H1 (cell line): ENCODE measurements around the gene KLF16. TPM values are rescaled to one million over a fixed set of nuclear protein-coding genes. Genes with fewer than 3 reads are reported as not detected.

Source experiments
- CTCF ChIA-PET: fragments of 300-600 bp; sonication (Branson Sonifier 250); formaldehyde crosslinking; loops from one replicate; lab custom pipeline; 2021; ENCODE audit not compliant: partially characterized antibody; lab: Charles Lee
- POLR2A ChIA-PET: fragments of 300-600 bp; sonication (Branson Sonifier 250); formaldehyde crosslinking; loops from one replicate; lab custom pipeline; 2021; ENCODE audit warnings: inconsistent platforms; ENCODE audit not compliant: partially characterized antibody; lab: Charles Lee
- DNase-seq, 2 experiments: peaks; one replicate each; pipeline versions ENCODE4 v3.0.0 to v3.0.0-alpha.2; 2010 to 2022; ENCODE audit warnings: low spot score in 2 of 2, low read depth in 1 of 2, mixed read lengths in 1 of 2
- FAIRE-seq: peaks from 2 replicates; lab custom pipeline; 2011; peaks lifted over from hg19 to GRCh38; lab: Jason Lieb, UNC
- H2AFZ ChIP-seq: 2 replicates; pipeline ENCODE4 v1.8.1; 2012; ENCODE audit warnings: low read length, inconsistent platforms
- H2AK5ac ChIP-seq: 2 replicates; pipeline ENCODE4 v1.6.1; 2013; ENCODE audit warnings: low read depth, low read length
- H2BK120ac ChIP-seq: replicated peaks from 2 replicates; pipeline ENCODE3; 2013; ENCODE audit warnings: low read depth, low read length, inconsistent platforms
- H2BK12ac ChIP-seq: 2 replicates; pipeline ENCODE4 v1.6.1; 2013; ENCODE audit warnings: low read depth, low read length
- H2BK15ac ChIP-seq: 2 replicates; pipeline ENCODE4 v1.6.1; 2013; ENCODE audit warnings: low read length
- H2BK20ac ChIP-seq: 2 replicates; pipeline ENCODE4 v1.6.1; 2013; ENCODE audit warnings: low read length
- H2BK5ac ChIP-seq: 2 replicates; pipeline ENCODE4 v1.6.1; 2013; ENCODE audit warnings: low read depth, low read length
- H3K14ac ChIP-seq: 2 replicates; pipeline ENCODE4 v1.6.1; 2013; ENCODE audit warnings: inconsistent platforms; ENCODE audit not compliant: insufficient read length
- H3K18ac ChIP-seq: 2 replicates; pipeline ENCODE4 v1.6.1; 2013; ENCODE audit warnings: low read length; ENCODE audit errors: extremely low read depth
- H3K23ac ChIP-seq: 2 replicates; pipeline ENCODE4 v1.6.1; 2013; ENCODE audit warnings: inconsistent platforms; ENCODE audit not compliant: insufficient read length
- H3K23me2 ChIP-seq: 2 replicates; pipeline ENCODE4 v1.6.1; 2013; ENCODE audit warnings: low read depth, low read length
- H3K27ac ChIP-seq: 2 replicates; pipeline ENCODE4 v1.6.1; 2011; ENCODE audit warnings: low read depth, low read length, inconsistent platforms
- H3K27me3 ChIP-seq, 4 experiments: replicated peaks in 1 of 4; 1 replicate in 1 of 4; 2 replicates in 3 of 4; pipeline versions ENCODE4 v1.6.1 to v1.8.1; 2011 to 2013; ENCODE audit warnings: low read length in 3 of 4, mild to moderate bottlenecking in 3 of 4, inconsistent platforms in 2 of 4, mixed read lengths in 2 of 4, moderate library complexity in 1 of 4; ENCODE audit not compliant: control insufficient read depth in 3 of 4, insufficient read depth in 3 of 4; ENCODE audit errors: extremely low read depth in 1 of 4
- H3K36me3 ChIP-seq, 4 experiments: 2 replicates each; pipeline versions ENCODE4 v1.6.1 to v1.8.1; 2011 to 2013; ENCODE audit warnings: mild to moderate bottlenecking in 4 of 4, low read length in 3 of 4, moderate library complexity in 2 of 4, control low read depth in 1 of 4, inconsistent platforms in 1 of 4; ENCODE audit not compliant: insufficient read depth in 4 of 4, control insufficient read depth in 2 of 4
- H3K4ac ChIP-seq: replicated peaks from 2 replicates; pipeline ENCODE3; 2013; ENCODE audit warnings: low read length, low read depth, mixed read lengths, inconsistent platforms; ENCODE audit not compliant: insufficient read length
- H3K4me1 ChIP-seq, 4 experiments: replicated peaks in 1 of 4; 1 replicate in 1 of 4; 2 replicates in 3 of 4; pipeline versions ENCODE4 v1.6.1 to v1.8.1; 2011 to 2013; ENCODE audit warnings: low read length in 3 of 4, inconsistent platforms in 2 of 4, mixed read lengths in 1 of 4; ENCODE audit not compliant: insufficient read depth in 4 of 4, control insufficient read depth in 3 of 4
- H3K4me2 ChIP-seq, 2 experiments: 2 replicates each; pipeline versions ENCODE4 v1.6.1 to v1.8.1; 2011 to 2013; ENCODE audit warnings: low read depth in 2 of 2, low read length in 2 of 2, control low read depth in 1 of 2, inconsistent platforms in 1 of 2, mild to moderate bottlenecking in 1 of 2; ENCODE audit not compliant: insufficient read depth in 1 of 2
- H3K4me3 ChIP-seq, 4 experiments: fragments of 200-600, 300-600 bp in 1 of 4; sonication (generic), shearing (Covaris generic), sonication (Bioruptor Twin) in 1 of 4; 2 replicates each; pipeline versions ENCODE4 v1.5.1 to v1.8.1; 2011 to 2016; ENCODE audit warnings: low read length in 4 of 4, low read depth in 3 of 4, control low read depth in 2 of 4, inconsistent platforms in 2 of 4, mild to moderate bottlenecking in 2 of 4, mixed read lengths in 1 of 4, moderate library complexity in 1 of 4; ENCODE audit not compliant: insufficient read depth in 2 of 4; ENCODE audit errors: extremely low read depth in 1 of 4
- H3K56ac ChIP-seq: replicated peaks from 2 replicates; pipeline ENCODE3; 2013; ENCODE audit warnings: low read depth, mild to moderate bottlenecking, mixed read lengths, low read length, inconsistent platforms; ENCODE audit not compliant: insufficient read length
- H3K79me1 ChIP-seq: 2 replicates; pipeline ENCODE4 v1.6.1; 2013; ENCODE audit warnings: low read depth, low read length, control low read depth
- H3K79me2 ChIP-seq, 2 experiments: 2 replicates each; pipeline versions ENCODE4 v1.6.1 to v1.8.1; 2012 to 2013; ENCODE audit warnings: low read length in 2 of 2, mild to moderate bottlenecking in 2 of 2, inconsistent platforms in 1 of 2; ENCODE audit not compliant: insufficient read depth in 2 of 2, control insufficient read depth in 1 of 2
- H3K9ac ChIP-seq, 4 experiments: replicated peaks in 1 of 4; 1 replicate in 1 of 4; 2 replicates in 3 of 4; pipeline versions ENCODE4 v1.6.1 to v1.8.1; 2011 to 2013; ENCODE audit warnings: low read depth in 3 of 4, low read length in 3 of 4, control low read depth in 2 of 4, mild to moderate bottlenecking in 2 of 4, moderate library complexity in 2 of 4, inconsistent platforms in 1 of 4; ENCODE audit errors: extremely low read depth in 1 of 4
- H3K9me3 ChIP-seq, 2 experiments: 2 replicates each; pipeline versions ENCODE4 v1.6.1 to v1.8.1; 2012 to 2013; ENCODE audit warnings: mild to moderate bottlenecking in 2 of 2, moderate library complexity in 2 of 2, control low read depth in 1 of 2, inconsistent platforms in 1 of 2, low read depth in 1 of 2, low read length in 1 of 2, mixed read lengths in 1 of 2; ENCODE audit not compliant: insufficient read depth in 2 of 2
- H4K20me1 ChIP-seq, 2 experiments: replicated peaks in 1 of 2; 2 replicates each; pipeline versions ENCODE3 to v1.8.1; 2011 to 2013; ENCODE audit warnings: inconsistent platforms in 2 of 2, low read length in 2 of 2, mild to moderate bottlenecking in 1 of 2; ENCODE audit not compliant: insufficient read depth in 2 of 2, control insufficient read depth in 1 of 2
- H4K5ac ChIP-seq: 2 replicates; pipeline ENCODE4 v1.6.1; 2013; ENCODE audit warnings: low read length, low read depth, mixed read lengths, inconsistent platforms; ENCODE audit not compliant: insufficient read length
- H4K8ac ChIP-seq: 2 replicates; pipeline ENCODE4 v1.8.0; 2013; ENCODE audit warnings: mild to moderate bottlenecking, moderate library complexity, low read length, inconsistent platforms; ENCODE audit not compliant: insufficient read depth; ENCODE audit errors: extremely low read depth
- H4K91ac ChIP-seq: replicated peaks from 2 replicates; pipeline ENCODE3; 2013; ENCODE audit warnings: low read length, mixed read lengths, inconsistent platforms; ENCODE audit not compliant: insufficient read length
- JUND ChIP-seq: IDR thresholded peaks from 2 replicates; pipeline ENCODE4 v1.6.1; 2011; ENCODE audit warnings: mild to moderate bottlenecking, improper control_type of control experiment, low read length
- NANOG ChIP-seq: IDR thresholded peaks from 2 replicates; pipeline ENCODE4 v1.6.1; 2011; ENCODE audit warnings: low read length, low read depth, mild to moderate bottlenecking, inconsistent platforms; ENCODE audit not compliant: insufficient read depth, poor library complexity, severe bottlenecking
- WGBS, 2 experiments: shearing (Covaris generic) in 1 of 2; methylation state at CpG; one replicate each; pipeline versions ENCODE4 v1.1.6 to v1.1.7; 2013 to 2015; ENCODE audit warnings: low lambda C conversion rate in 2 of 2, mixed read lengths in 2 of 2, inconsistent platforms in 1 of 2, low coverage in 1 of 2, missing lambda C conversion rate in 1 of 2; ENCODE audit not compliant: insufficient replicate concordance in 2 of 2, insufficient coverage in 1 of 2, insufficient read length in 1 of 2; ENCODE audit errors: extremely low coverage in 1 of 2, missing lambda C conversion rate in 1 of 2; 5-methylcytosine and 5-hydroxymethylcytosine counted together
- polyA plus RNA-seq, 7 experiments: library from polyadenylated mRNA; depleted of rRNA in 3 of 7; stranded (reverse) in 5 of 7; unstranded in 2 of 7; fragments of >200 nt in 5 of 7; fragments of 200-250 nt in 2 of 7; gene quantifications; 1 replicate in 5 of 7; 2 replicates in 1 of 7; 4 replicates in 1 of 7; pipeline versions ENCODE4 v1.2.1 to v1.2.3, GENCODE V29; 2011 to 2013; ENCODE audit warnings: missing spikeins in 2 of 7, mixed read lengths in 2 of 7
- total RNA-seq: library from RNA; stranded (reverse); fragmentation: NEBNext Ultra II Directional; extraction: Animal tissue kit (Norgen Biotek cat#: 25700); gene quantifications from 2 replicates; pipeline ENCODE4 v1.2.1, GENCODE V29; 2021
- TF ChIP-seq, protein P1 (sequence below): IDR thresholded peaks from 2 replicates; pipeline ENCODE4 v1.6.1; 2011; ENCODE audit warnings: low read length, improper control_type of control experiment

KLF16 gene
- total and polyA plus RNA-seq, 2 of the 8 experiments (the other 6 are each of a cell fraction or from before 2014, with no cell fraction given), result 14.3 to 45.9 TPM

DNA sequence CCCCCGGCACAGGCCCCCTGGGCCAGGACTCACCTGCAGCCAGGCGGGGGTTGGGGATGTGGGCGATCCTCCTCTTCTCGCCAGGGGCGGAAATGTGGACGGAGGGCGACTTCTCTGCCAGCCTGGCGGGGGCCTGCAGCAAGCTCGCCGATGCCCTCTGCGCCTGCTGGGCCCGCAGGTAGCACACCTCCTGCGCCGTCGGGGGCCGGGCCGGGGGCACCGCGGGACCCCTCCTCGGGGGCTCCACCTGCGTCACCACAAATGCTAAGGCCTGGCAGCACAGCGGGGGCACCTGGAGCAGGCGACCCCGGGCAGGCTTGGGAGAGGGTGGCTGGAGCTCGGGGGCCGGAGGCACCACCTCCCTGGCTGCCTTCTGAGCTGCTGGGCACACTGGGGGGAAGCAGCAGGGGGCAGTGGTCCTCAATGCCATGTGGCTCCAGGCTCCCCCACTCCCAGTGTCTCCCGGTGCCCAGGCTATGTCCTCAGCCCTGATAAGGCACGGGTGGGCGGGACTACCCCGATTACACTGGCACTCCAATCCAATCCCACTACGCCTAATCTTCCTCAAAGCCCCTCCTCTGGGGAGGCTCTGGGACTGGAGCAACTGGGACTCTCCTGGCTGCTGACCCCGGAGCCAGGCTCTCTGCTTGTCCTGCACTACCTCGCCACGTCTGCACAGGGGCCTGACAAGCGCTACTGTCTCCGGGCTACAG is 39.7 kb downstream of the KLF16 start:
- Histone ChIP-seq H3K9me3 (no peaks in the 10 kb centered on the region), H2BK15ac (no peak overlapping the region), H3K27ac (no peak overlapping the region), H3K18ac (no peak overlapping the region), H2BK120ac (no peak overlapping the region), H2BK20ac (no peak overlapping the region), H2AFZ (no peak overlapping the region), H3K4ac (no peak overlapping the region), H4K20me1 (peaks cover 0 to 8% of the 10 kb centered on the region in 2 experiments), H3K9ac (no peak overlapping the region), H4K5ac (no peak overlapping the region), H3K4me1 (peaks cover 0 to 14% (median 8%) of the 10 kb centered on the region in 4 experiments; a peak in 6 of 7 replicates), H3K36me3 (peaks cover 3 to 33% (median 6%) of the 10 kb centered on the region in 4 experiments; a peak in 6 of 8 replicates), H2BK5ac (0 out of 2 replicates have a peak overlapping the region, but pooled peaks have one; percentile 16), H3K27me3 (no peaks in the 10 kb centered on the region), H3K56ac (no peak overlapping the region), H3K23me2 (peaks cover 2% of the 10 kb centered on the region; the same call in 1 of the 2 replicates), H2AK5ac (no peak overlapping the region), H3K14ac (no peak overlapping the region), H3K4me3 (no peak overlapping the region), H3K79me2 (no peaks in the 10 kb centered on the region), H2BK12ac (no peak overlapping the region), H3K23ac (no peak overlapping the region), H4K8ac (no peak overlapping the region; the same call in 1 of the 2 replicates), H3K79me1 (no peaks in the 10 kb centered on the region), H3K4me2 (no peak overlapping the region), H4K91ac (no peak overlapping the region)
- TF ChIP-seq NANOG (no peak), JUND (no peak)
- TF ChIP-seq, protein P1, sequence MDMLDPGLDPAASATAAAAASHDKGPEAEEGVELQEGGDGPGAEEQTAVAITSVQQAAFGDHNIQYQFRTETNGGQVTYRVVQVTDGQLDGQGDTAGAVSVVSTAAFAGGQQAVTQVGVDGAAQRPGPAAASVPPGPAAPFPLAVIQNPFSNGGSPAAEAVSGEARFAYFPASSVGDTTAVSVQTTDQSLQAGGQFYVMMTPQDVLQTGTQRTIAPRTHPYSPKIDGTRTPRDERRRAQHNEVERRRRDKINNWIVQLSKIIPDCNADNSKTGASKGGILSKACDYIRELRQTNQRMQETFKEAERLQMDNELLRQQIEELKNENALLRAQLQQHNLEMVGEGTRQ, result no peak
- FAIRE-seq (no peak), DNase-seq (no peak)
- 95% methylated on average over 24 of the region's 36 CpGs; no CpG with 5 or more reads in 1 of the 2 experiments for WGBS, 2 experiments
- ChIA-PET POLR2A (interaction anchor here (0.9 kb wide), 1 partner anchor 14 kb away, joined by 3 read pairs; no protein-coding TSS in a partner anchor), CTCF (interaction anchor here (0.8 to 16.5 kb wide), 6 partner anchors 9 to 55 kb away, joined by 3 to 228 read pairs (median 28); no protein-coding TSS in a partner anchor)
